Heart right ventricle (tissue), 16 donors: ENCODE data around the gene RALGPS1. TPM values are rescaled to one million over a fixed set of nuclear protein-coding genes. Genes with fewer than 3 reads are reported as not detected.

Experiments used
- ATAC-seq, 8 donors: fragments of 200-7000 bp; cut with Tn5 transposase; one replicate each; pipeline ENCODE4 v1.9.1; 2020; ENCODE audit warnings: mild to moderate bottlenecking in 8 of 8, moderate library complexity in 8 of 8, moderate number of reproducible peaks in 1 of 8
- DNase-seq, 2 donors: peaks; one replicate each; pipeline ENCODE4 v3.0.0-alpha.2; 2020
- H3K27ac ChIP-seq, 10 donors: fragments of 200-600 bp; sonication (generic) in 2 of 10; one replicate each; pipeline versions ENCODE4 v1.5.0 to v1.8.0; 2020 to 2022; ENCODE audit warnings: mild to moderate bottlenecking in 3 of 10
- H3K27me3 ChIP-seq, 7 donors: fragments of 200-600 bp; one replicate each; pipeline ENCODE4 v1.8.0; 2021 to 2022; ENCODE audit warnings: mild to moderate bottlenecking in 2 of 7
- H3K36me3 ChIP-seq, 9 donors: fragments of 200-600 bp; sonication (generic) in 1 of 9; one replicate each; pipeline versions ENCODE4 v1.5.0 to v1.8.0; 2020 to 2022; ENCODE audit warnings: mild to moderate bottlenecking in 2 of 9
- H3K4me1 ChIP-seq, 9 donors: fragments of 200-600 bp; sonication (generic) in 1 of 9; one replicate each; pipeline versions ENCODE4 v1.5.0 to v1.8.0; 2020 to 2022; ENCODE audit warnings: mild to moderate bottlenecking in 4 of 9
- H3K4me3 ChIP-seq, 10 donors: fragments of 200-600 bp; sonication (generic) in 2 of 10; one replicate each; pipeline versions ENCODE4 v1.5.0 to v1.8.0; 2020 to 2022; ENCODE audit warnings: mild to moderate bottlenecking in 7 of 10, moderate library complexity in 2 of 10
- H3K9me3 ChIP-seq, 11 donors: fragments of 200-600 bp in 10 of 11; sonication (generic) in 2 of 11; one replicate each; pipeline versions ENCODE4 v1.5.0 to v1.8.0; 2013 to 2022; ENCODE audit warnings: mild to moderate bottlenecking in 2 of 11, control low read depth in 1 of 11, moderate library complexity in 1 of 11
- CTCF ChIP-seq, 9 donors: fragments of 200-600 bp; sonication (generic) in 2 of 9; IDR thresholded peaks; one replicate each; pipeline versions ENCODE4 v1.5.0 to v1.8.0; 2021 to 2022; ENCODE audit warnings: antibody characterized with exemption in 9 of 9, mild to moderate bottlenecking in 5 of 9, moderate library complexity in 1 of 9
- WGBS, 2 donors: extraction: QIAGEN DNeasy Blood & Tissue Kit; methylation state at CpG; one replicate each; pipeline ENCODE4 v1.1.7; 2013; ENCODE audit warnings: inconsistent platforms in 1 of 2; 5-methylcytosine and 5-hydroxymethylcytosine counted together
- intact Hi-C, 10 donors: fragments of 100-400 bp; cut with DNase I; formaldehyde crosslinking; loops; one replicate each; pipeline versions ENCODE4 v1.11.1 to v1.14.2; 2022
- polyA plus RNA-seq, 2 donors: library from polyadenylated mRNA; stranded (reverse); fragments of 200-250 nt; gene quantifications; one replicate each; pipeline ENCODE4 v1.2.3, GENCODE V29; 2013
- total RNA-seq, 10 donors: library from RNA; stranded (reverse); fragmentation: NEBNext Ultra II Directional in 3 of 10; extraction: Animal tissue kit (Norgen Biotek cat#: 25700) in 3 of 10; gene quantifications; one replicate each; pipeline versions ENCODE4 v1.2.1 to v1.2.4, GENCODE V29; 2021 to 2023
- donor health status: Arrhythmogenic right ventricular cardiomyopathy.
- donor health status: ischemic (EF 13 %, LVEDD 7.1; RV severe dilation, severe dysfunction).
- donor health status: healthy with polysubstance abuse.
- donor health status: DM: no; HTN: yes; CAD: no.
- donor health status: DM: no; HTN: no; CAD: no.
- donor health status: ischemic (EF 25% LVEDD 6.9; RV normal size, moderate dysfunction).
- donor health status: ischemic (EF 25% LVEDD 5.7; RV mildly dilated, moderate dysfunction).
- donor health status: healthy.
- donor health status: DM: yes; HTN: yes; CAD: no.
- donor health status: Ischemic cardiomyopathy.
- donor health status: ischemic (EF 35%, LVEDD 5.7; RV mildly dilated, moderate dysfunction).
- donor health status: nonischemic (EF 11% LVEDD 7.7; RV severe dilation, severe dysfunction).
- donor health status: DM: yes; HTN: yes; CAD: no.
- donor health status: PGD.
- donor health status: ischemic (EF 29% LVEDD 5.4; RV normal size, mild dysfunction).
- donor health status: nonischemic (EF 23%, LVEDD 6.1; RV moderate dilation, normal function).

RALGPS1 gene
- total and polyA plus RNA-seq, 12 donors: 4.2 to 25.0 (median 16.8) TPM

- intact Hi-C loops: no loop called here
- no peak for TF ChIP-seq CTCF (IDR thresholded peaks at IDR 0.05)
- Histone ChIP-seq H3K4me3 (no peak overlapping the region), H3K9me3 (no peaks in the 10 kb centered on the region), H3K36me3 (peaks cover 0 to 34% (median 4%) of the 10 kb centered on the region in 9 donors), H3K27me3 (no peaks in the 10 kb centered on the region), H3K27ac (no peak overlapping the region), H3K4me1 (peaks cover 0 to 21% (median 12%) of the 10 kb centered on the region in 9 donors)
- ATAC-seq: peak in 1 of 8 donors; percentile 53
- no peak for DNase-seq
- WGBS, 2 donors: 59 to 60% methylated on average over 9 of the region's 9 CpGs
These were observed 39.9 kb upstream of the RALGPS1 start for GRCh38 chr9:126874546-126875314.

GRCh38 chr9:126875756-126876510, 38.6 kb upstream of the RALGPS1 start:
- TF ChIP-seq CTCF (IDR thresholded peaks at IDR 0.05): no peak
- WGBS, 2 donors: 66 to 74% methylated on average over 4 of the region's 4 CpGs
- ATAC-seq (no peak), DNase-seq (no peak)
- Histone ChIP-seq H3K27ac (no peak overlapping the region), H3K4me3 (no peak overlapping the region), H3K4me1 (peaks cover 0 to 21% (median 12%) of the 10 kb centered on the region in 9 donors), H3K9me3 (no peaks in the 10 kb centered on the region), H3K27me3 (no peaks in the 10 kb centered on the region), H3K36me3 (peaks cover 0 to 47% (median 11%) of the 10 kb centered on the region in 9 donors)
- intact Hi-C loops: no loop called here

- ATAC-seq (no peak), DNase-seq (no peak)
- H3K36me3 ChIP-seq: peaks cover 0 to 52% (median 11%) of the 10 kb centered on the region in 9 donors
- peaks cover 0 to 21% (median 12%) of the 10 kb centered on the region in 9 donors for H3K4me1 ChIP-seq
- no peak overlapping the region for H3K4me3 ChIP-seq
- no peaks in the 10 kb centered on the region for H3K9me3 ChIP-seq
- no peaks in the 10 kb centered on the region for H3K27me3 ChIP-seq
- no peak for TF ChIP-seq CTCF (IDR thresholded peaks at IDR 0.05)
- no peak overlapping the region for H3K27ac ChIP-seq
- intact Hi-C loops: no loop called here
- whole genome bisulfite sequencing, 2 donors: 83 to 84% methylated on average over 4 of the region's 4 CpGs
These were observed 38.1 kb upstream of the RALGPS1 start for GRCh38 chr9:126876531-126876930.

- DNase-seq (no peak), ATAC-seq (no peak)
- peaks cover 0 to 61% (median 11%) of the 10 kb centered on the region in 9 donors for H3K36me3 ChIP-seq
- H3K27me3 ChIP-seq: no peaks in the 10 kb centered on the region
- H3K27ac ChIP-seq: no peak overlapping the region
- intact Hi-C loops: no loop called here
- WGBS, 2 donors: 76 to 80% methylated on average over 9 of the region's 9 CpGs
- no peak overlapping the region for H3K4me3 ChIP-seq
- TF ChIP-seq CTCF (IDR thresholded peaks at IDR 0.05): no peak
- peaks cover 0 to 21% (median 12%) of the 10 kb centered on the region in 9 donors for H3K4me1 ChIP-seq
- H3K9me3 ChIP-seq: no peaks in the 10 kb centered on the region
These were observed 37.2 kb upstream of the RALGPS1 start for GRCh38 chr9:126877418-126877817.
